Measurements from ENCODE around the gene SDK1.
"Not testable (repeated sequence)": the region's sequence is repeated elsewhere in the genome, so short reads cannot be mapped to it uniquely, and the experiment has no call there.

Gene SDK1

GRCh38 chr7:4079956-4080355 lies 778.9 kb downstream of the SDK1 start:
- Mint-ChIP-seq H3K4me1 (no peaks in the 10 kb centered on the region), H3K27ac (ENCODE audit: low read depth) (no peak overlapping the region), H3K9me3 (peaks cover 8% of the 10 kb centered on the region), H3K36me3 (ENCODE audit: insufficient read depth) (no peaks in the 10 kb centered on the region), H3K27me3 (peaks cover 11% of the 10 kb centered on the region), H3K4me3 (no peak overlapping the region)
- ATAC-seq (replicated peaks; ENCODE audit: extremely low read depth, poor library complexity, severe bottlenecking) (no peak), DNase-seq (ENCODE audit: low spot score in 2 of 2) (no peak)

- H3K9me3 Mint-ChIP-seq = peaks cover 8% of the 10 kb centered on the region
- H3K4me3 Mint-ChIP-seq = no peak overlapping the region
- H3K36me3 Mint-ChIP-seq (ENCODE audit: insufficient read depth) = no peaks in the 10 kb centered on the region
- H3K27ac Mint-ChIP-seq (ENCODE audit: low read depth) = no peak overlapping the region
- peaks cover 11% of the 10 kb centered on the region for H3K27me3 Mint-ChIP-seq
- ATAC-seq (replicated peaks; ENCODE audit: extremely low read depth, poor library complexity, severe bottlenecking) (no peak), DNase-seq (ENCODE audit: low spot score in 2 of 2) (no peak)
- no peaks in the 10 kb centered on the region for H3K4me1 Mint-ChIP-seq
These were observed 779.9 kb downstream of the SDK1 start for GRCh38 chr7:4080954-4081353.

- ATAC-seq (replicated peaks; ENCODE audit: extremely low read depth, poor library complexity, severe bottlenecking) = no peak
- no peak overlapping the region for H3K4me3 Mint-ChIP-seq
- no peak overlapping the region for H3K27ac Mint-ChIP-seq (ENCODE audit: low read depth)
These were observed 782.5 kb downstream of the SDK1 start for GRCh38 chr7:4083513-4083912.

GRCh38 chr7:4084271-4084670 lies 783.2 kb downstream of the SDK1 start:
- DNase-seq (ENCODE audit: low spot score in 2 of 2) (no peak), ATAC-seq (replicated peaks; ENCODE audit: extremely low read depth, poor library complexity, severe bottlenecking) (no peak)
- no peak overlapping the region for H3K27ac Mint-ChIP-seq (ENCODE audit: low read depth)
- no peaks in the 10 kb centered on the region for H3K4me1 Mint-ChIP-seq
- no peak overlapping the region for H3K4me3 Mint-ChIP-seq
- H3K27me3 Mint-ChIP-seq = peaks cover 6% of the 10 kb centered on the region
- no peaks in the 10 kb centered on the region for H3K36me3 Mint-ChIP-seq (ENCODE audit: insufficient read depth)
- peaks cover 8% of the 10 kb centered on the region for H3K9me3 Mint-ChIP-seq

More at GRCh38 chr7:4083513-4083912, 782.5 kb downstream of the SDK1 start:
- no peak for DNase-seq (ENCODE audit: low spot score in 2 of 2)
- Mint-ChIP-seq H3K27me3 (peaks cover 6% of the 10 kb centered on the region), H3K4me1 (no peaks in the 10 kb centered on the region), H3K36me3 (ENCODE audit: insufficient read depth) (no peaks in the 10 kb centered on the region), H3K9me3 (peaks cover 8% of the 10 kb centered on the region)

- ATAC-seq (replicated peaks; ENCODE audit: extremely low read depth, poor library complexity, severe bottlenecking) = no peak
- DNase-seq (ENCODE audit: low spot score in 2 of 2) = no peak
- H3K27me3 Mint-ChIP-seq = peaks cover 22% of the 10 kb centered on the region
- no peak overlapping the region for H3K4me3 Mint-ChIP-seq
- H3K4me1 Mint-ChIP-seq = no peaks in the 10 kb centered on the region
- no peak overlapping the region for H3K27ac Mint-ChIP-seq (ENCODE audit: low read depth)
- peaks cover 8% of the 10 kb centered on the region for H3K9me3 Mint-ChIP-seq
- H3K36me3 Mint-ChIP-seq (ENCODE audit: insufficient read depth) = no peaks in the 10 kb centered on the region
These were observed 785.1 kb downstream of the SDK1 start for GRCh38 chr7:4085937-4086691.

GRCh38 chr7:4086723-4087122 lies 785.7 kb downstream of the SDK1 start:
- no peaks in the 10 kb centered on the region for H3K36me3 Mint-ChIP-seq (ENCODE audit: insufficient read depth)

GRCh38 chr7:4091767-4092166 lies 790.7 kb downstream of the SDK1 start:
- Mint-ChIP-seq H3K27me3 (peaks cover 36% of the 10 kb centered on the region), H3K4me1 (no peaks in the 10 kb centered on the region), H3K36me3 (ENCODE audit: insufficient read depth) (no peaks in the 10 kb centered on the region), H3K9me3 (no peaks in the 10 kb centered on the region), H3K4me3 (no peak overlapping the region), H3K27ac (ENCODE audit: low read depth) (no peak overlapping the region)
- DNase-seq (ENCODE audit: low spot score in 2 of 2) (no peak), ATAC-seq (replicated peaks; ENCODE audit: extremely low read depth, poor library complexity, severe bottlenecking) (no peak)

More at GRCh38 chr7:4086723-4087122, 785.7 kb downstream of the SDK1 start:
- H3K4me1 Mint-ChIP-seq = no peaks in the 10 kb centered on the region
- ATAC-seq (replicated peaks; ENCODE audit: extremely low read depth, poor library complexity, severe bottlenecking) (no peak), DNase-seq (ENCODE audit: low spot score in 2 of 2) (no peak)
- peaks cover 28% of the 10 kb centered on the region for H3K27me3 Mint-ChIP-seq
- no peak overlapping the region for H3K27ac Mint-ChIP-seq (ENCODE audit: low read depth)
- H3K4me3 Mint-ChIP-seq = no peak overlapping the region
- H3K9me3 Mint-ChIP-seq = peaks cover 8% of the 10 kb centered on the region

- Mint-ChIP-seq H3K9me3 (no peaks in the 10 kb centered on the region), H3K4me1 (no peaks in the 10 kb centered on the region), H3K27ac (ENCODE audit: low read depth) (no peak overlapping the region), H3K36me3 (ENCODE audit: insufficient read depth) (no peaks in the 10 kb centered on the region), H3K4me3 (no peak overlapping the region), H3K27me3 (peaks cover 46% of the 10 kb centered on the region)
- ATAC-seq (replicated peaks; ENCODE audit: extremely low read depth, poor library complexity, severe bottlenecking) (no peak), DNase-seq (ENCODE audit: low spot score in 2 of 2) (no peak)
These were observed 792.0 kb downstream of the SDK1 start for GRCh38 chr7:4093035-4093434.

- ATAC-seq (replicated peaks; ENCODE audit: extremely low read depth, poor library complexity, severe bottlenecking) (no peak), DNase-seq (ENCODE audit: low spot score in 2 of 2) (no peak)
- Mint-ChIP-seq H3K36me3 (ENCODE audit: insufficient read depth) (no peaks in the 10 kb centered on the region), H3K9me3 (no peaks in the 10 kb centered on the region), H3K4me3 (no peak overlapping the region), H3K27me3 (peaks cover 51% of the 10 kb centered on the region), H3K4me1 (no peaks in the 10 kb centered on the region), H3K27ac (ENCODE audit: low read depth) (no peak overlapping the region)
These were observed 792.4 kb downstream of the SDK1 start for GRCh38 chr7:4093483-4093882.

- not testable (repeated sequence) for H3K27ac Mint-ChIP-seq (ENCODE audit: low read depth); H3K9me3 Mint-ChIP-seq; DNase-seq (ENCODE audit: low spot score in 2 of 2); ATAC-seq (replicated peaks; ENCODE audit: extremely low read depth, poor library complexity, severe bottlenecking); H3K4me1 Mint-ChIP-seq; H3K36me3 Mint-ChIP-seq (ENCODE audit: insufficient read depth); H3K4me3 Mint-ChIP-seq
- peaks cover 58% of the 10 kb centered on the region for H3K27me3 Mint-ChIP-seq
These were observed 793.1 kb downstream of the SDK1 start for GRCh38 chr7:4094158-4094557.

- no peaks in the 10 kb centered on the region for H3K4me1 Mint-ChIP-seq
- H3K4me3 Mint-ChIP-seq = no peak overlapping the region
- no peak for DNase-seq (ENCODE audit: low spot score in 2 of 2)
- no peaks in the 10 kb centered on the region for H3K36me3 Mint-ChIP-seq (ENCODE audit: insufficient read depth)
- no peak for ATAC-seq (replicated peaks; ENCODE audit: extremely low read depth, poor library complexity, severe bottlenecking)
- no peak overlapping the region for H3K27ac Mint-ChIP-seq (ENCODE audit: low read depth)
- H3K27me3 Mint-ChIP-seq = peaks cover 45% of the 10 kb centered on the region
- no peaks in the 10 kb centered on the region for H3K9me3 Mint-ChIP-seq
These were observed 796.1 kb downstream of the SDK1 start for GRCh38 chr7:4097001-4097609.

- no peaks in the 10 kb centered on the region for H3K36me3 Mint-ChIP-seq (ENCODE audit: insufficient read depth)
- DNase-seq (ENCODE audit: low spot score in 2 of 2) (no peak), ATAC-seq (replicated peaks; ENCODE audit: extremely low read depth, poor library complexity, severe bottlenecking) (no peak)
- no peaks in the 10 kb centered on the region for H3K9me3 Mint-ChIP-seq
- no peaks in the 10 kb centered on the region for H3K4me1 Mint-ChIP-seq
- H3K27ac Mint-ChIP-seq (ENCODE audit: low read depth) = no peak overlapping the region
- peaks cover 37% of the 10 kb centered on the region for H3K27me3 Mint-ChIP-seq
- no peak overlapping the region for H3K4me3 Mint-ChIP-seq
These were observed 797.1 kb downstream of the SDK1 start for GRCh38 chr7:4098169-4098568.

GRCh38 chr7:4099651-4100050 lies 798.6 kb downstream of the SDK1 start:
- ATAC-seq (replicated peaks; ENCODE audit: extremely low read depth, poor library complexity, severe bottlenecking) (no peak), DNase-seq (ENCODE audit: low spot score in 2 of 2) (no peak)
- peaks cover 37% of the 10 kb centered on the region for H3K27me3 Mint-ChIP-seq
- H3K9me3 Mint-ChIP-seq = no peaks in the 10 kb centered on the region
- no peaks in the 10 kb centered on the region for H3K36me3 Mint-ChIP-seq (ENCODE audit: insufficient read depth)
- no peaks in the 10 kb centered on the region for H3K4me1 Mint-ChIP-seq
- no peak overlapping the region for H3K4me3 Mint-ChIP-seq
- H3K27ac Mint-ChIP-seq (ENCODE audit: low read depth) = no peak overlapping the region

Measured in central memory CD8-positive, alpha-beta T cell (primary cell).